Vagina (tissue), 2 donors: ENCODE data around the gene DNAAF9.

Experiments
- POLR2A ChIP-seq, 2 donors: fragments of 450-650 bp; IDR thresholded peaks; one replicate each; pipeline ENCODE4 v1.6.1; 2017; ENCODE audit warnings: antibody characterized with exemption in 2 of 2, mild to moderate bottlenecking in 2 of 2, moderate library complexity in 2 of 2
- POLR2AphosphoS5 ChIP-seq, 2 donors: sonication (generic); formaldehyde crosslinking; IDR thresholded peaks; one replicate each; pipeline ENCODE4 v1.9.0; 2017; ENCODE audit warnings: antibody characterized with exemption in 2 of 2, mild to moderate bottlenecking in 2 of 2, low read depth in 1 of 2; ENCODE audit not compliant: insufficient read depth in 1 of 2
- TF ChIP-seq, protein P1 (sequence below), 3 experiments: fragments of 450-650 bp in 2 of 3; fragments of 200-600 bp in 1 of 3; sonication (generic) in 1 of 3; IDR thresholded peaks; one replicate each; pipeline ENCODE4 v1.5.1; 2017 to 2019; ENCODE audit warnings: antibody characterized with exemption in 3 of 3, mild to moderate bottlenecking in 2 of 3, moderate library complexity in 2 of 3

DNA sequence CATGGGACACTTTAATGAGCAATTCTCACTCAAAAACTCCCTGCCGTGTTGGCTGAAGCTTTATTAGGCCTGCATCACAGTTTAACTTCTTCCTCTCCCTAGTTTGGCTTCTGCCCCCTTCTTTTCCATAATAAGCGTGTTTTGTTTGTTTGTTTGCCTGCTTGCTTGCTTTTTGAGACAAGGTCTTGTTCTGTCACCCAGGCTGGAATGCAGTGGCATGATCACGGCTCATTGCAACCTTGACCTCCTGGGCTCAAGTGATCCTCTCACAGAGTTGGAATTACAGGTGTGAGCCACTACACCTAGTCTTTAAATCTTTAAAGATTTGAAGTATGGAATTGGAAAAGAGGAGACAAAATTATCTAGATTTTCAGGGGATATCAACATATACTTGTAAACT lies 25.4 kb upstream of the DNAAF9 start:
- TF ChIP-seq, protein P1, sequence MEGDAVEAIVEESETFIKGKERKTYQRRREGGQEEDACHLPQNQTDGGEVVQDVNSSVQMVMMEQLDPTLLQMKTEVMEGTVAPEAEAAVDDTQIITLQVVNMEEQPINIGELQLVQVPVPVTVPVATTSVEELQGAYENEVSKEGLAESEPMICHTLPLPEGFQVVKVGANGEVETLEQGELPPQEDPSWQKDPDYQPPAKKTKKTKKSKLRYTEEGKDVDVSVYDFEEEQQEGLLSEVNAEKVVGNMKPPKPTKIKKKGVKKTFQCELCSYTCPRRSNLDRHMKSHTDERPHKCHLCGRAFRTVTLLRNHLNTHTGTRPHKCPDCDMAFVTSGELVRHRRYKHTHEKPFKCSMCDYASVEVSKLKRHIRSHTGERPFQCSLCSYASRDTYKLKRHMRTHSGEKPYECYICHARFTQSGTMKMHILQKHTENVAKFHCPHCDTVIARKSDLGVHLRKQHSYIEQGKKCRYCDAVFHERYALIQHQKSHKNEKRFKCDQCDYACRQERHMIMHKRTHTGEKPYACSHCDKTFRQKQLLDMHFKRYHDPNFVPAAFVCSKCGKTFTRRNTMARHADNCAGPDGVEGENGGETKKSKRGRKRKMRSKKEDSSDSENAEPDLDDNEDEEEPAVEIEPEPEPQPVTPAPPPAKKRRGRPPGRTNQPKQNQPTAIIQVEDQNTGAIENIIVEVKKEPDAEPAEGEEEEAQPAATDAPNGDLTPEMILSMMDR (IDR thresholded peaks at IDR 0.05), result no peak
- no peak for TF ChIP-seq POLR2A (IDR thresholded peaks at IDR 0.05)
- no peak for TF ChIP-seq POLR2AphosphoS5 (IDR thresholded peaks at IDR 0.05; ENCODE audit: insufficient read depth in 1 of 2, low read depth in 1 of 2)
